GM18526 (cell line): ENCODE results near the gene PMIS2.

ENCODE experiments used
- POLR2A ChIP-seq: IDR thresholded peaks from 3 replicates; pipeline ENCODE4 v1.6.1; 2011; ENCODE audit not compliant: insufficient read length; ENCODE audit errors: extremely low read depth

PMIS2 gene

DNA sequence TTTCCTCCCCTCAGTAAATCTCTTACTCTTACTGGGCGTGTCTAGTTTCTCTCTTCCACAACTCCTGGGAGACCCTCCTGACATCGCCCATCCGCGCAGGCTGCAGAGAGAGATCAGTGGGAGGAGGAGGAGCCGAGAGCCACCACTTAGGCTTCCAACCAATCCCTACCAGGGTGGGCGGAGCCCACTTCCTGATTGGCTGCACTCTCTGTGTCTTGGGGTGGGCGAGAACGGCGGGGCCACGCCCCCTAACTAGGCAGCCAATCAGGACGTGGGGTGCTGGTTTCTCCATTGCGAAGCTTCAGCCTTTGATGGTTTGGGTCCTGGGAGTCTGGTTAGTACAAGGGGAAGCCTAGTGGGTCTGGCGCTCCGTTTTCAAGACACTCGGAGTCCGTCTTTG, at the start of gene PMIS2:
PMIS2 (plus strand) TSS at position 326 of the 400 bp plus-strand sequence. CDS start 87 bp downstream, outside the sequence.
- TF ChIP-seq POLR2A: no peak

DNA sequence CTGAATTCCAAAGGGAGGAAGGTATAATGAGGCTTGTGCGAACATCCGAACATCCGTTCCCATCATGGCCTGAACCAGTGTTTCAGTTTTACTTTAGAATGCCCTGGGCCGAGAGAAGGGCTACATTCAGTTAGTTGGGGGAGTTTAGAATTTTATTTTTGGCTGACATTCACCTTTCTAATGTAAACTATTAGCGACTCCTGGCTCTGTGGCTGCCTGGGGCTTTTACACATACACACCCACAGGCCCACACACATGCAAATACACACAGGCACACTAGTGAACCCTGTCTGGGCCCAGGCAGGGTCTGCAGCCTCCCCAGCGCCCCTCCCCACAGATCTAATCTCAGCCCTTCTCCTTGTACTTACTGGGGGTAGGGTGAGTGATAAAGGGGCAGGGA, 46.7 kb upstream of the PMIS2 start:
- TF ChIP-seq POLR2A: no peak

DNA sequence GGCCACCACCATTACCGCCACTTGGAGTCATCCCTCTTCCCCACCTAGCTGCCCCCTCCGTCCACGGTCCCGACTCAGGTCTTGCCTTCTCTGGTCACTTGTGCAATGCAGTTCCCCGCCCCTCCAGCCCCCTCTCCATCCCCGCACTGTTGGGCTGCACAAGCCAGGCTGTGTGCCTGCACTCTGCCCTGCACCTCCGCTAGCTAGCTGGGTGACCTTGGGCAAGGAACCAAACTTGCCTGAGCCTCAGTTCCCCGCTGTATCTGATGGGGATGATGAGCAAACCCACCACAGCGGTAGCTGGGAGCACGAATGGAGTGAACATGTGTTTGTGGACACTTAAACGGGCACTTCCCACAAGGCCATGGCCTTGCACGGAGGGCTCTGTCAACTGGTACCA, 46.1 kb upstream of the PMIS2 start:
- TF ChIP-seq POLR2A: no peak

GRCh38 chr19:35540356-35540927, 45.5 kb upstream of the PMIS2 start:
- no peak for TF ChIP-seq POLR2A

- no peak for TF ChIP-seq POLR2A
Measured at GRCh38 chr19:35542209-35542608, 43.8 kb upstream of the PMIS2 start.

DNA sequence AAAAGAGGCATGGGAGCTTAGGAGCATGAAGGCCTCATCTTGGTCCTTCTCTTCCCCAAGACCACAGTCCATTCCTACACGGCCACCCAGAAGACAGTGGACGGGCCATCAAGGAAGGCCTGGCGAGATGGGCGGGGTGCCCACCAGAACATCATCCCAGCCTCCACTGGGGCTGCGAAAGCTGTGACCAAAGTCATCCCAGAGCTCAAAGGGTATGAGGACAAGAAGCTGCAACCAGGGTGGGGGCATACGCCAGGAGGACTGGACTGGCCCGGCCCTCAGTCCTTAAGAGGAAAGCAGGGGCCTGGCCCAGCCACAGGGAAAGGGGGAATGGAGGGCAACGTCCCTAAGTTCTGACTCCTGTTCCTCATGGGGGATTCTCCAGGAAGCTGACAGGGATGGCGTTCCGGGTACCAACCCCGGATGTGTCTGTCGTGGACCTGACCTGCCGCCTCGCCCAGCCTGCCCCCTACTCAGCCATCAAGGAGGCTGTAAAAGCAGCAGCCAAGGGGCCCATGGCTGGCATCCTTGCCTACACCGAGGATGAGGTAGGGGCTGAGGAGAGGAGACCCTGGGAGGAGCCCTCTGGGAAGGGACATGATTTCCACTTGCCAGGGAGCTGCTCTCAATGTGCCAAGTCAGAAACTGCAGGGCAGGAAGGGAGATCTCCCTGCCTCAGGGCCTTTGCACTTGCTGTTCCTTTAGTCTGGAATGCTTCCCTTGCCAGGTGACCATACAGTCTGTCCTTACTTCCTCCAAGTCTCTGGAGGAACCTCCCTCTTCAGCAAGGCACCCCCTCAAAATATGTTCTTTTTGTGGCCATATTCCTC, 42.5 kb upstream of the PMIS2 start:
- TF ChIP-seq POLR2A: no peak

DNA sequence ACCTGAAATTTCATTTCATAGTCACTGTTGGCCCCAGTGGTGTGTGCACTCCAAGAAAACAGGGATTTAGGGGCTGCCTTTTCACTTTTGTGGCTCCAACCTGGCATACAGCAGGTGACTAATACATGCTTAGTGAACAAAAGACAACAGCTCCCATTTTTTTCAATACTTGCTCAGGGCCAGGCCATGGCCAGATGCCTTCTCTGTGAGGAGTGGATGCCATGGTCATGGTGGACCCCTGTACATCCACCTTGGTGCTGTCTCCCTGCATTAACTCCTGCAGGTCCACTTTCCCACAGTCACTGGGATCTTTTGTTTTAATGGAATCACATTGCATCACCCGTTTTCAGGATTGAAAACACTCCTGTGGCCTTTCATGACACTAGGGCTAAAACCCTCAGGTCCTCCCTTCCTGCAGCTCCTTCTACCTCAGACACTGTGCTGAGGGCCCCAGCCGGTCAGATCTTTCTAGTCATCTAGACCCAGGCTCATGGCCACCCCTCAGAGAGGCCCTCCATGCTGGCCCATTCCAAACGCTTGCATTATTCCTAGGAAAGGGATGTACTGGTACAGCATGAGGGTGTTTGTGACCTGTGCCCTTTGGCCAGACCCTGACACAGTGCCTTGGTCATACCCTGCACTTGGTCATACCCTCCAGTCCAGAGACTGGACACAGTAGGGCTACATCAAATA, 41.7 kb upstream of the PMIS2 start:
- no peak for TF ChIP-seq POLR2A

- TF ChIP-seq POLR2A: peak; percentile 81
Measured at GRCh38 chr19:35545001-35545854, 40.7 kb upstream of the PMIS2 start, which contains the start of gene TMEM147. TMEM147 (plus strand) TSS chr19:35545626; CDS start chr19:35545740, 114 bp downstream.

DNA sequence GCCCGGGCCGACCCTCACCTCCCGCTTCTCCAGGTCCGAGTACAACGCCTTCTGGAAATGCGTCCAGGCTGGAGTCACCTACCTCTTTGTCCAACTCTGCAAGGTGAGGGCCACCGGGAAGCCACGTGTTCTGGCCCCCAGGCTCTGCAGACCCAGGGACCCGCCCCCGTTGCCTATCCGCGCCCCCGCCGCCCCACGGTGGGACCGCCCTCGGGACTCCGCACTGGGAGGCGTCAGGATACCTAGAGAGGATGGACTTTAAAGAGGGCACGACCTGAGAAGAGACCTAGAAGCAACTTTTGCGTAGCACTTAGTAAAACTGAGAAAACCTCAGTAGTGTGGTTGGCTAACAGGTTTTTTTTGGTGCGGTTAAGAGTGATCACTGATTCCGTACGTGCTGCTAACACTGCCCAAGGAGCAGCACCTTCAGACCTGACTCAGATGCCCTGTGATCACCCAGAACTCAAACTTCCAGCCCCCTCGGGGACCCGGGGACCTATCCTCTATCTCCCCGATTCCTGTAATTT, 40.1 kb upstream of the PMIS2 start:
- TF ChIP-seq POLR2A: no peak

DNA sequence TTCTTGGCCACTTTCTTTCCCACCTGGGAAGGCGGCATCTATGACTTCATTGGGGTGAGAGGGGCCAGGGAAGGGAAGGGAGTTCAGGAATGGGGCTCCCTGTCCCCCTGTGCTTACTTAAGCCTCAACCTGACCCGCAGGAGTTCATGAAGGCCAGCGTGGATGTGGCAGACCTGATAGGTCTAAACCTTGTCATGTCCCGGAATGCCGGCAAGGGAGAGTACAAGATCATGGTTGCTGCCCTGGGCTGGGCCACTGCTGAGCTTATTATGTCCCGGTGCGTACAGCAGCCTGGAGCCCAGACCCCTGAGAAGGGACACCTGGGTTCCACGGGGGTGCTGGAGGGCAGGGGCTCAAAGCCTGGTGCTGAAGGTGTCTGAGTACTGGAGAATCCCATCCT, 39.4 kb upstream of the PMIS2 start:
- no peak for TF ChIP-seq POLR2A

DNA sequence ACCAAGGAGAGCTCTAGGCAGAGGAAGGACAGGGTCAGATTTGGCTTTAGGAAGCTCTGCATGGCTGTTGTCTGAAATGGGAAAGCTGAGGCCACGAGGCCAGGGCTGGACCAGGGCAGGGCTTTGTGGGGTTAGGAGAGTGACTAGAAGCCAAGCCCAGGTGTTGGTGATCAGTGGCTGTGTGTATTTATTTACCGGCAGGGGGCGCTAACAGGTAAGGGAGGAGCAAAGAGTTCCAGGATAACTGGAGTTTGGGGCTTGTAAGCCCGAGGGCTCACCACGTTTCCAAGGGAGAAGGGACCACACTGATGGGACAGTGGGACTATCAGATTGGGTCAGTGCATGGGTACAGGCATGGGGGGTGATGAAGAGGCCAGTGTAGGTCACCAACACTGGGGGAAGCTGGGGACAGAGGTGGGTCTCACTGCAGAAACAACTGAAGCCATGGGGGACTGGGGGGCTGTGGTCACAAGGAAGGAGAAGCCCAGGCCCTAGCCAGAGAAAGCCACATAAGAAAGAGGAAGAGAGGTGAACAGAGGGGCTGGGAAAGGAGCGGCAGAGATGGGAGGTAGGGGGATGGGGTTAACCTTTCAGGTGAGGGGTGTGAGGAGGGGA, 36.7 kb upstream of the PMIS2 start:
- TF ChIP-seq POLR2A: no peak

DNA sequence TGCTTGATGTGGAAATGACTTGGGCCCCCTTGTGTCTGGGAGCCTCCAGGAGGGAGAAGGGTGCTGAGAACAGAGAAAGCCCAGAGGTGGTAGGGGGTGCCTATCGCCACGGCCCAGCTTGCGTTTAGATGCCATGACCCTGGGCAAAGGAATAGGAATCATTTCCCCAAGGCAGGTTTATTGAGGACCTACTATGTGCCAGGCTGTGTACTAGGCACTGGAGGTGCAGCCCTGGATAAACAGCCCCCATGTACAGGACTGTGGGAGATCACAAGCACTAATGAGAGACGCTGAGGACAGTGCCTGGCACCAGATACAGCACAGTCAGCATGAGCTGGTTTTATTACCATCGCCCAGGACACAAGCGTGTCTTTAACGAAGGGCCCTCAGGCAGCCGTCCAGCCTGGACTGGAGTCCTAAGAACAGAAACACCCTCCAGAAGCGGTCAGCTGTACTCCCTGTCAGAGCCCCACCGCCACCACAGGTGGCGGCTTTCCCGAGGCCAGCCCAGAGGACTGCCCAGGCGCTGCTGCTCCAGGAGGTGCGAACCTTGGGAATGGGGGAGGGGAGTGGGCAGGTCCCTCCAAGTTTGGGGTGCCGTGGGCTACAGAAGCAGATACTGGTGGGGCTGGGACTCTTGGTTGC, 36.0 kb upstream of the PMIS2 start:
- TF ChIP-seq POLR2A: no peak

DNA sequence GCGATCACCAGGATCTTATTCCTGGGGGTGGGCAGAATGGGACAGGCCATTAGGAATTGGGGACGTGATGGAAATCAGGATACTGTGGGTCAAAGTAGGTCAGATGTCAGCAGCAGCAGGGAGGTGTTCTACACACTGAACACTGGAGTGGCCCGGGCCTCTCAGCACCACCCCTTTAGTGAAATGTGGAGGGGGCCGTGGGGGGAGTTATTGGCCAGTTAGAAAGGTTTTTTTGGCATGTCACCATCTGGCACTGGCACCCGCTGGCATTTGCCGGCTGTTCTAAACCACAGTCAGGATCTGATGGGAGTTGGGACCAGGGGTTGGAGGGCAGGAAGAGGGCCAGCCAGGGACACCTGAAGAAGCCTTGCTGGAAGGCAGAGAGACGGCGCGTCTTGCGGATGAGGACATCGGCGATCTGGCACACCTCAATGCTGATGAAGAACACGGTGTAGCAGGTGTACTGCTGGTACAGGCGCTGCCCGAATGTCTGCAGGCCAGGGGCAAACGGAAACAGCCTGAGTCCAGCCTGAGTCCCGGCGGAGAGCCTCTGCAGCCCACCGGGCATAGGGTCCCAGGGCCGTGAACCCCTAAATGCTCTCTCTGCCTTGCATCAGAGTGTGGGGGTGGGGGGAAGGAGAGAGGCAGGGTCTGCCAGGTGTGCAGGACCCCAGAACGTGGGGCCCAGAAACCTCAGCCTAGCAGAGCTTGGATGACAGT, 34.7 kb upstream of the PMIS2 start:
- no peak for TF ChIP-seq POLR2A
